ENCODE data around the gene SMIM36. TPM values are rescaled to one million over a fixed set of nuclear protein-coding genes. Genes with fewer than 3 reads are reported as not detected.
"Not testable (repeated sequence)": the region's sequence is repeated elsewhere in the genome, so short reads cannot be mapped to it uniquely, and the experiment has no call there.

SMIM36 gene
- total RNA-seq, 1 donor from 2014 or later: not detected

GRCh38 chr17:55458287-55458900 lies 52.9 kb downstream of the SMIM36 start:
- DNase-seq (ENCODE audit: low spot score in 2 of 2): no peak
- FAIRE-seq: no peak

GRCh38 chr17:55456307-55457240 lies 54.7 kb downstream of the SMIM36 start:
- DNase-seq (ENCODE audit: low spot score in 2 of 2): no peak
- FAIRE-seq: no peak

- DNase-seq (ENCODE audit: low spot score in 2 of 2) (no peak), FAIRE-seq (no peak)
These were observed 56.3 kb downstream of the SMIM36 start for GRCh38 chr17:55454906-55455474.

- FAIRE-seq (no peak), DNase-seq (ENCODE audit: low spot score in 2 of 2) (no peak)
These were observed 57.3 kb downstream of the SMIM36 start for GRCh38 chr17:55453839-55454557.

- no peak for FAIRE-seq
These were observed 59.0 kb downstream of the SMIM36 start for GRCh38 chr17:55452139-55452790.

DNA sequence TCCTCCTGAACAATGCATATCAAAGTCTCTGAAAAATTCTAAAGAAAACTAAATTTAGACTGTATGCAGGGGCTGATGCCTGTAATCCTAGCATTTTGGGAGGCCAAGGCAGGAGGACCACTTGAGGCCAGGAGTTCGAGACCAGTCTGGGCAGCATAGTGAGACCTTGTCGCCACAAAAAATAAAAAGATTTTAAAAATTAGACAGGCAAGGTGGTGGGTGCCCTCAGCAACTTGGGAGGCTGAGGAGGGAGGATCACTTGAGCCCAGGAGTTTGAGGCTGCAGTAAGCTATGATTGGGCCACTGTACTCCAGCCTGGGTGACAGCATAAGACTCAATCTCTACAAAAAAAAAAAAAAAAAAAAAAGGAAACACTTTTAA lies 59.5 kb downstream of the SMIM36 start:
- no peak for DNase-seq (ENCODE audit: low spot score in 2 of 2)
- no peak for FAIRE-seq

More at GRCh38 chr17:55452139-55452790, 59.0 kb downstream of the SMIM36 start:
- no peak for DNase-seq (ENCODE audit: low spot score in 2 of 2)

- no peak for FAIRE-seq
These were observed 60.0 kb downstream of the SMIM36 start for GRCh38 chr17:55451203-55451641.

DNA sequence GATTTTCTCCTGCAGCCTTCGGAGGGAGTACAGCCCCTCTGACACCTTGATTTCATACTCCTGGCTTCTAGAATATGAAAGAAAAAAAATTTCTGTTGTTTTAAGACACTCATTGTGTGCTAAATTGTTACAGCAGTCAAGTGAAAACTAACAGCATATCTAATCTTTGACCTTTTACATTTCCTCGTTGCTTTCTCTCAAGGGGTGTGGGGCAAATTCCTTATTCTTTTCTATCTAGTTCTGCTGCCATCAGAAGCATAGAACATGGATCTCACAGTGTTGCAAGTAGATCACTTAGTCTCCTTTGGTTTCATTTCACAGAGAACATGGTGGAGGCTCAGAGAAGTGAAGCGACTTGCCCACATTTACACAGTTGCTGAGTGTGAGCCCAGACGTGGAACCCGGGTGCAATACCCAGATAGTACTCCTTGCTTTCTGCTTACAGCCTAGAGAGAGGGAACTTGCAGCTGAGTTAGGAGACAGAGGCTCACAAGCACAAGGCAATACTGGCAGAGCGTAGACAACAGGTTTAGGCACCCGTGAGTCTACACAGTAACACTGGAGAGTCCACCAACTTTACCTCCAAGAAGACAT lies 60.9 kb downstream of the SMIM36 start:
- DNase-seq (ENCODE audit: low spot score in 2 of 2) (no peak), FAIRE-seq (no peak)

More at GRCh38 chr17:55451203-55451641, 60.0 kb downstream of the SMIM36 start:
- no peak for DNase-seq (ENCODE audit: low spot score in 2 of 2)

DNA sequence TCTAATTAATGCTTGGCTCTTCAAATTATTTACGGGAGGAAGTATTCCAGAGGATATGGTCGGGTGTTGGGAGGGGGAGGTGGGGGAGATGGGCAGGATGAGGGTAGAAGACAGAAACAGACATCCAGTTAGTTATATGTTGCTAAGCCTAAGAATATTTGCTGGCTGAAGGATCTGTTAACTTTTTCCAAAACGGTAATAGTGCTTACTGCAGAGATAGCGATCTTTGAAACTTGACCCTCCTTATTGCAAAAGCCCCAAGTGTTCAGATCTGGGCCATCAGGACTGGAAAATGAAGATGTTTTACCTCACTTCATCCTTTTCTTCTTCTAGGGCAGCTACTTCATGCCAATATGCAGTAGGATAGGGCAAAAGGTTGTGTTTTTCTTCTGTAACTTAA lies 62.6 kb downstream of the SMIM36 start:
- DNase-seq (ENCODE audit: low spot score in 2 of 2): no peak
- FAIRE-seq: no peak

DNA sequence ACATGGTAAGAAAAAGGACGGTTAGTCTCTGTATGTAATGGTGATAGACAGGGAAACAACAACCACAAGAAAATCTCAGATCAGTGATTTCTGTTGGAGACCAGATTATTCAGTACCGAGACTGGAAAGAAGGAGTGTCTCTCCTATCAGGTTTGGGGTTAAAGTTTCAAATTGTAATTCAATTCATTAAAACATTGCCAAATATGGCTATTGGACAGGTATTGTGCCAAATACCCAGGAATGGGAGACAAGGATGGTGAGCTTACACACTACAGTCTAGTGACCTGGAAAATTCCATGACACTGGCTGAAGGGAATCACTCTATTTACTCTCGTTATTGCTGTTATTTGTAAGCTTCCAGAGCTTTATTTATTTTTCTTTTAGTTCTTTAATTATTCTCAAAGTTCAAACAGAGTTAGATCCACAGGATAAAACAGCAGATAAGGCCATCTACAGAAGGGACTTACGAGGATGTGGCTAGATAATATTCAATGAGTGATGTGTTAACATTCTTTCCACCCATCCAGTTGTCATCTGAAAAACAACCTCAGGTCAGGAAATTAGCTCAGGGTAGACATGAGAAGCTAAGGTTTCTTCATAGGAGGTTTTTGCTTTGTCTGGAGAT lies 64.6 kb downstream of the SMIM36 start:
- DNase-seq (ENCODE audit: low spot score in 2 of 2) (no peak), FAIRE-seq (no peak)

DNA sequence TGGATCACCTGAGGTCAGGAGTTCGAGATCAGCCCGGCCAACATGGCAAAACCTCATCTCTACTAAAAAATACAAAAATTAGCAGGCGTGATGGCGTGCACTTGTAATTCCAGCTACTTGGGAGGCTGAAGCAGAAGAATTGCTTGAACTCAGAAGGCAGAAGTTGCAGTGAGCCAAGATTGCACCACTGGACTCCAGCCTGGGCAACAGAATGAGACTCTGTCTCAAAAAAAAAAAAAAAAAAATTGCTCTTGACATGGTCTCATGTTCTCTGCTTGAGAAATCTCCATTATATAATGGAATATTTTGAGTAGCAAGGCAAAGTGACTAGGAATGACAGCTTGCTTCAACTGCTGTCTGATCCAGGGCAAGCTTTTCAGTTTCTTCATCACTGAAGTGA lies 65.2 kb downstream of the SMIM36 start:
- not testable (repeated sequence) for DNase-seq (ENCODE audit: low spot score in 2 of 2); FAIRE-seq

DNA sequence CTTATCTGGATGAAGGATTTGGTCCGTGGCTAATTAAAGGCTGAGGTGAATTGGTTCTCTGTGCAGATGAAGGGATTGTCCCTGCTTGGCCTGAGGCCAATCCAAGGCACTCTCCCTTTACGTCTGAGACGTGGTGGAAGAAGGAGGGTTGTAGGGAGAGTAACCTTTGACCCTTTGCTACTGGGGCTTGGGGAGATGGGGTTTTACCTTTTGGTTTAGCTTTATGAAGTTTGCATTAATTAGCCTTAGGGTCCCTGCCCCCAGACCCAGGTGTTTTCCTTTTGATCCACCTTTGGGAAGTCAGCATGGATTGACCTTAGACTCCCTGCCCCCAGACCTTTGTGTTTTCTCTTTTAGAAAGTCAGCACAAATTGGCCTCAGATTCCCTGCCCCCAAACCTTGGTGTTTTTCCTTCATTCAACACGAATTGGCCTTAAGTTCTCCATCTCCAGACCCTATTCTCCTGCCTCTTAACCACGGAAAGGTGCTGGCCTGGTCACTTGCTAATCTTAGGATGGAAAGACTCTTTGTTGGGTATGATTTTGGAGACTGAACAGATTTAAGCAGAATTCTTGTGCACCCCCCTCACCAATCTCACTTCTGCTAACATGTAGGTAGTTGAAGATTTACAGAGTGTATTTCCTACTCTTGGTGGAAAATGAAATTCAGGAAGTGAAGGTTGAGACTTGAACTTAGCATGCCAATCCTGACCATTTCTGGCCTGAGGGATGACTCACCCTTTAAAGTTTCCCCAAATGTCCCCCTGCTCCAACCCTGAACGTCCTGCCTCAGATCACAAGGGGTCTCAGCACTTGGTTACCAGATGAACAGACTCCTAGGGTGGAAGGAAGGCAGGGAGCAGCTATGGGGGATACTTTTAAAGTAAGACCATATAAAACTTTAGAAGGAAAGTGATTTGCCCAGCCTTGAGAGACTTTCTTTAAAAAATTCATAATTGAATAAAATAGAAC lies 66.5 kb downstream of the SMIM36 start:
- FAIRE-seq: no peak

GRCh38 chr17:55443904-55444303 lies 67.3 kb downstream of the SMIM36 start:
- FAIRE-seq (no peak), DNase-seq (ENCODE audit: low spot score in 2 of 2) (no peak)

More for the DNA sequence above, 66.5 kb downstream of the SMIM36 start:
- no peak for DNase-seq (ENCODE audit: low spot score in 2 of 2)

DNA sequence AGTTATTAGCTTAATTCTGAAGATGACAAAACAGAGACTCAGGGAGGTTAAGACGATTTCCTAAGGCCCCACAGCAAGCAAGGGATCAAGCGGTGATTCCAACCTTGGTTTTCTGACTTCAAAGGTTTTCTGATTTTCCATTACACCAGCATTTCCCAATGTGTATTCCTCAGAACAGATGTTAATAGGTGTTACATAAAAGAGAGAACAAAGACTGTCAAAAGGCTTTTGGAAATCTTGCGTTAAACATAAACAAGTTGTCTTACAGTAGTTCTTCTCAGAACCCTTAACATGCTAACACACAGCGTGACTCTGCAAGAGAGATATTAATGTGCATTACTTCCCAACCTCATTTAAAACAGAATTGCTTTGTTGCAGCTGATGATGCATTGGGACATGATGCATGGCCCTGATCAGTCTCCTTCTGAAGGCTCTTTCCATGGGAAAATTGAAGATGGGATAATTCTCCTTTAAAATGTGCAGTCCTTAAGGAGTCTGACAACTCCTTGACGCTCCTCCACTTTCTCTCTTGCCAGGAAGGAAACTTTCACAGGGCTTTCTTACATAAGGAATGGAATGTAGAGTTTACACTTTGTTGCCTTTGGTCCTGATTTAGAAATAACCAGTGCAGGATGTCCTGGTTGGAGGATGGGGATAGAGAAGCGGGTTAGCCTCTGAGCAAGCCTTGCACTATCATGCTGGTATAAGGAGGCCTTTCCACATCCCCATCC lies 68.1 kb downstream of the SMIM36 start:
- DNase-seq (ENCODE audit: low spot score in 2 of 2) (no peak), FAIRE-seq (no peak)

DNA sequence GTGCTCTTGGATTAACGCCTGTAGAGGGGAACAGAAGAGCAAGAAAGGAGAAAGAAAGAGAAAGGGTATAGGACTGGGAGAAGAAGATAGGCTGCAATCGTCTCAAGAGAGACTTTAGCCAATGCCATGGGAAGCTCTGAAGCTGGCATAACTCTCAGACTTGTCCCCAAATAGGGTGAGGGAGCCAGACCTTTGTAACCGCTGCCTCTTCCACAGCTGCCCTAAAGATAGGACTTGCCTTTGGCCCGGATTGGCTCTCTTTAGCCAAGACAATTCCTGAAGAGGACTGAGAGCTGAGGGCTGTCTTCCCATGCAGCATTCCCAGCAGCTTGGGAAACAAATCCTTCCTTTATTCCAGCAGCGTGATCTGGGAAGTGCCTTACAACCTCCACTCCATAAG lies 68.8 kb downstream of the SMIM36 start:
- FAIRE-seq (no peak), DNase-seq (ENCODE audit: low spot score in 2 of 2) (no peak)

GRCh38 chr17:55441544-55441943 lies 69.7 kb downstream of the SMIM36 start:
- DNase-seq (ENCODE audit: low spot score in 2 of 2) (no peak), FAIRE-seq (no peak)

- FAIRE-seq: no peak
These were observed 70.9 kb downstream of the SMIM36 start for GRCh38 chr17:55440391-55440790.

More at GRCh38 chr17:55440391-55440790, 70.9 kb downstream of the SMIM36 start:
- DNase-seq (ENCODE audit: low spot score in 2 of 2): no peak

Measured in frontal cortex (tissue), 4 donors.